Naive thymus-derived CD8-positive, alpha-beta T cell (primary cell): ENCODE results near the gene FBLN2. TPM values are rescaled to one million over a fixed set of nuclear protein-coding genes. Genes with fewer than 3 reads are reported as not detected.

Experiments
- ATAC-seq, 2 donors: fragments of 150-1000 bp; cut with Tn5 transposase in 1 of 2; sonication (Bioruptor Pico), chemical (Tn5 transposase) in 1 of 2; 1 replicate in 1 of 2; 2 replicates in 1 of 2; pipeline ENCODE4 v1.10.0; 2021; ENCODE audit warnings: mild to moderate bottlenecking in 2 of 2, moderate library complexity in 2 of 2
- POLR2A ChIA-PET: fragments of 350-600 bp; sonication (Branson Sonifier 250); formaldehyde crosslinking; loops from one replicate; lab custom pipeline; 2021; ENCODE audit warnings: antibody characterized with exemption; lab: Charles Lee
- DNase-seq, 10 donors: peaks; one replicate each; pipeline versions ENCODE4 v3.0.0 to v3.0.0-alpha.2; 2020 to 2022
- H3K27ac Mint-ChIP-seq, 10 donors: one replicate each; pipeline ENCODE4 v1.8.0; 2020 to 2022; ENCODE audit warnings: mild to moderate bottlenecking in 10 of 10, mixed read lengths in 10 of 10, moderate library complexity in 4 of 10, inconsistent platforms in 1 of 10
- H3K27me3 Mint-ChIP-seq, 5 donors: one replicate each; pipeline ENCODE4 v1.8.0; 2021 to 2022; ENCODE audit warnings: mixed read lengths in 5 of 5
- H3K36me3 Mint-ChIP-seq, 3 donors: one replicate each; pipeline ENCODE4 v1.8.0; 2020 to 2022; ENCODE audit warnings: mixed read lengths in 3 of 3, mild to moderate bottlenecking in 2 of 3, inconsistent platforms in 1 of 3
- H3K4me1 Mint-ChIP-seq, 4 donors: one replicate each; pipeline ENCODE4 v1.8.0; 2021 to 2022; ENCODE audit warnings: mixed read lengths in 4 of 4
- H3K4me3 Mint-ChIP-seq, 10 donors: one replicate each; pipeline ENCODE4 v1.8.0; 2020 to 2022; ENCODE audit warnings: mild to moderate bottlenecking in 10 of 10, mixed read lengths in 10 of 10, moderate library complexity in 6 of 10, inconsistent platforms in 1 of 10
- H3K9me3 Mint-ChIP-seq, 9 donors: one replicate each; pipeline ENCODE4 v1.8.0; 2020 to 2022; ENCODE audit warnings: mixed read lengths in 9 of 9, mild to moderate bottlenecking in 3 of 9, inconsistent platforms in 1 of 9, moderate library complexity in 1 of 9
- polyA plus RNA-seq, 3 donors: library from polyadenylated mRNA; unstranded; fragments of 300-500 nt; fragmentation: Illumina TruSeq; gene quantifications; one replicate each; pipeline ENCODE4 v1.2.3, GENCODE V29; 2021
- total RNA-seq, 8 experiments: library from RNA in 2 of 8; stranded (reverse) in 2 of 8; gene quantifications; one replicate each; pipeline ENCODE4 v1.2.3 and lab custom pipeline; 2021 to 2026

FBLN2 gene
- total and polyA plus RNA-seq, 5 experiments from 2014 or later: 6.3 to 33.7 (median 15.8) TPM

- POLR2A ChIA-PET: interaction anchor here (0.7 kb wide), 1 partner anchor 53 kb away, joined by 4 read pairs; no protein-coding TSS in a partner anchor
- Mint-ChIP-seq H3K27me3 (peaks cover 0 to 4% (median 0%) of the 10 kb centered on the region in 5 donors), H3K4me3 (no peak overlapping the region), H3K36me3 (no peaks in the 10 kb centered on the region), H3K9me3 (no peaks in the 10 kb centered on the region), H3K27ac (peak overlapping the region in 1 of 10 donors; percentile 6), H3K4me1 (peaks cover 0 to 6% (median 1%) of the 10 kb centered on the region in 4 donors)
- ATAC-seq (no peak), DNase-seq (no peak)
These were observed 51.0 kb downstream of the FBLN2 start for GRCh38 chr3:13599887-13600450.

DNA sequence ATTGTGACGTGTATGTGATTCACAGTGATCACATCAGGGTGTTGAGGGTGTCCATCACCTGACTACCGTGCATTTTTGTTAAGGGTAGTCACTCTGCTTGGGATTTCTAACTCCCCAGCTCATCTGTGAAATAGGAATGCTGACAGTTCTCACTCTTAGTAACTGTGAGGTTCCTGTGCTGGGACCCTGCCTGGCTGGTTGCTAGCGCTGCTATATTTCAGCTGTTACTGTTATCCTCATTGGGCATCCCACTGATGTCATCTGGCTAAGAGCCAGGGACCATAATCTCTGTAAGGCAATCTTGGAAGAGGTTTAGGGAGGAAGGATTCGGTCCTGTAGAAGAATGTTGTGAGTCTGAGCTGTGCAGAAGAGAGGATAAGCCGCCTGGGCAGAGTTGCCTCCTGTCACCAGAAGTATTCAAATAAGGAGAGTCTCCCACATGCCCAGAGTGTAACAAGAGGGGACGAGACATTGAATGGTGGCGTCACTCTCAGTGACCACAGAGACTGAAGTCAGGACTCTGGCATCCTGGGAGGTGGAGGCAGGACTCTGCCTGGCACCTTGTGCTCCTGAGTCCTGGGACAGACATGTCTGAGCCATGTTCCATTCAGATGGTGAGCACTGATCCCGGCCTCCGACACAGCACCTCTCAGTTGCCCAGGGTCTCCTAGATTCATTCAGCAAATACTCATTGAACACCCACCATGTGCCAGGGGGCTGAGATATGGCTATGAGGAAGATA, 52.2 kb downstream of the FBLN2 start:
- H3K27ac Mint-ChIP-seq: peak overlapping the region in 2 of 10 donors; percentile 6 to 25
- peaks cover 0 to 8% (median 1%) of the 10 kb centered on the region in 4 donors for H3K4me1 Mint-ChIP-seq
- DNase-seq (no peak), ATAC-seq (no peak)
- H3K27me3 Mint-ChIP-seq: peaks cover 0 to 6% (median 1%) of the 10 kb centered on the region in 5 donors
- H3K36me3 Mint-ChIP-seq: peaks cover 0 to 2% (median 0%) of the 10 kb centered on the region in 3 donors
- POLR2A ChIA-PET: no interaction called here
- H3K4me3 Mint-ChIP-seq: no peak overlapping the region
- no peaks in the 10 kb centered on the region for H3K9me3 Mint-ChIP-seq

GRCh38 chr3:13601692-13602080, 52.8 kb downstream of the FBLN2 start:
- Mint-ChIP-seq H3K9me3 (no peaks in the 10 kb centered on the region), H3K4me1 (peaks cover 0 to 8% (median 1%) of the 10 kb centered on the region in 4 donors), H3K36me3 (peaks cover 0 to 2% (median 0%) of the 10 kb centered on the region in 3 donors), H3K27me3 (peaks cover 0 to 6% (median 0%) of the 10 kb centered on the region in 5 donors), H3K4me3 (no peak overlapping the region), H3K27ac (no peak overlapping the region)
- no peak for ATAC-seq
- DNase-seq: no peak
- POLR2A ChIA-PET: no interaction called here

GRCh38 chr3:13605555-13605954, 56.6 kb downstream of the FBLN2 start:
- Mint-ChIP-seq H3K9me3 (no peaks in the 10 kb centered on the region), H3K4me1 (peaks cover 0 to 4% (median 0%) of the 10 kb centered on the region in 4 donors), H3K27me3 (peaks cover 0 to 6% (median 1%) of the 10 kb centered on the region in 5 donors), H3K27ac (no peak overlapping the region), H3K4me3 (no peak overlapping the region), H3K36me3 (peaks cover 0 to 11% (median 8%) of the 10 kb centered on the region in 3 donors)
- no peak for ATAC-seq
- no peak for DNase-seq
- POLR2A ChIA-PET: no interaction called here

- Mint-ChIP-seq H3K9me3 (peaks cover 0 to under 1% (median 0%) of the 10 kb centered on the region in 9 donors), H3K4me1 (peaks cover 0 to 4% (median 0%) of the 10 kb centered on the region in 4 donors), H3K27ac (peak overlapping the region in 2 of 10 donors; percentile 40 to 67), H3K27me3 (peaks cover 0 to 6% (median 1%) of the 10 kb centered on the region in 5 donors), H3K36me3 (peaks cover 0 to 20% (median 8%) of the 10 kb centered on the region in 3 donors), H3K4me3 (no peak overlapping the region)
- POLR2A ChIA-PET: no interaction called here
- ATAC-seq (no peak), DNase-seq (no peak)
These were observed 59.1 kb downstream of the FBLN2 start for GRCh38 chr3:13607821-13608597.

- H3K4me1 Mint-ChIP-seq: peaks cover 0 to 4% (median 0%) of the 10 kb centered on the region in 4 donors
- H3K27me3 Mint-ChIP-seq: peaks cover 0 to 6% (median 1%) of the 10 kb centered on the region in 5 donors
- peaks cover 0 to 2% (median 0%) of the 10 kb centered on the region in 9 donors for H3K9me3 Mint-ChIP-seq
- peaks cover 0 to 23% (median 12%) of the 10 kb centered on the region in 3 donors for H3K36me3 Mint-ChIP-seq
- POLR2A ChIA-PET: no interaction called here
- no peak overlapping the region for H3K27ac Mint-ChIP-seq
- DNase-seq (no peak), ATAC-seq (no peak)
- no peak overlapping the region for H3K4me3 Mint-ChIP-seq
These were observed 60.2 kb downstream of the FBLN2 start for GRCh38 chr3:13608969-13609725.

DNA sequence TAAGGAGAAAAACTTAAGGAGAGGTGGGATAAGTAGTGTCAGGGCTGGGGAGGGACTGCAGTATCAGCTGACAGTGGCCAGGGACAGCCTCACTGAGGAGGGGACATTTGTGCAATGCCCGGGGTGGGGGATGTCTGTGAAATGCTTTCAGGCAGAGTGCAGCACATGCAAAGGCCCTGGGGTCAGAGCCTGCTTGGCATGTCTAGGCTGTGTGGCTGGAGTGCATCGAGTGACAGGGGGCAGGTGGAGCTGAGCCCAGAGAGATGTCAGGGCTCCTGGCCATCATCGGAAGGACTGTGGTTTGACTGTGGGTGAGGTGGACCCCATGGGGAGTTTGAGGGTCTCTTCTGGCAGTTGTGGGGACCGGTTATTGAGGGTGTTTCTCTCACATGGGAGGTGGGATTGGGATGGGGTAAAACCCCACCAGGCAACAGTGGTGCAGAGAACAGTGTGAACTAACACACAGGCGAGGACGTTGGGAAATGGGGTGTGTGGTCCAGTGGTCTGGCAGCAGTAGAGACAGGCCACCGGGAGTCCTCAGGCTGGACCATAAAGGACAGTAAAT, 61.2 kb downstream of the FBLN2 start:
- H3K4me1 Mint-ChIP-seq: peaks cover 0 to 4% (median 0%) of the 10 kb centered on the region in 4 donors
- ATAC-seq: no peak
- peaks cover 0 to 6% (median 1%) of the 10 kb centered on the region in 5 donors for H3K27me3 Mint-ChIP-seq
- H3K27ac Mint-ChIP-seq: peak overlapping the region in 2 of 10 donors; percentile 55 to 60
- DNase-seq: no peak
- H3K9me3 Mint-ChIP-seq: peaks cover 0 to 2% (median 0%) of the 10 kb centered on the region in 9 donors
- peaks cover 0 to 28% (median 12%) of the 10 kb centered on the region in 3 donors for H3K36me3 Mint-ChIP-seq
- H3K4me3 Mint-ChIP-seq: no peak overlapping the region
- POLR2A ChIA-PET: no interaction called here

DNA sequence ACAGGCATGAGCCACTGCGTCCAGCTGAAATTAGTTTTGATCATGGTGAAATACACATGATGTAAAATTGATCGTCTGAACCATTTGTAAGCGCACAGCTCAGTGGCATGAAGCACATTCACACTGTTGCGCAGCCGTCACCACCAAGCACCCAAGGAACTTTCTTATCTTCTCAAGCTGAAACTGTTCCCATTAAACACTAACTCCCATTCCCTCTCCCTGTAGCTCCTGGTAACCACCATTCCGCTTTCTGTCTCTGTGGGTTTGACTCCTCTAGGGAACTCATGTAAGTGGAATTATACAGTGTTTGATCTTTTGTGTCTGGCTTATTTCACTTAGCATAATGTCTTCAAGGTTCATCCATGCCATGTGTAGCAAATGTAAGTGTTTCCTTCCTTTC, 62.3 kb downstream of the FBLN2 start:
- Mint-ChIP-seq H3K27ac (peak overlapping the region in 1 of 10 donors; percentile 48), H3K4me1 (peaks cover 0 to 2% (median 0%) of the 10 kb centered on the region in 4 donors), H3K36me3 (peaks cover 0 to 33% (median 12%) of the 10 kb centered on the region in 3 donors), H3K9me3 (peaks cover 0 to 2% (median 0%) of the 10 kb centered on the region in 9 donors), H3K4me3 (no peak overlapping the region), H3K27me3 (peaks cover 0 to 4% (median 0%) of the 10 kb centered on the region in 5 donors)
- ATAC-seq (no peak), DNase-seq (no peak)
- POLR2A ChIA-PET: no interaction called here

DNA sequence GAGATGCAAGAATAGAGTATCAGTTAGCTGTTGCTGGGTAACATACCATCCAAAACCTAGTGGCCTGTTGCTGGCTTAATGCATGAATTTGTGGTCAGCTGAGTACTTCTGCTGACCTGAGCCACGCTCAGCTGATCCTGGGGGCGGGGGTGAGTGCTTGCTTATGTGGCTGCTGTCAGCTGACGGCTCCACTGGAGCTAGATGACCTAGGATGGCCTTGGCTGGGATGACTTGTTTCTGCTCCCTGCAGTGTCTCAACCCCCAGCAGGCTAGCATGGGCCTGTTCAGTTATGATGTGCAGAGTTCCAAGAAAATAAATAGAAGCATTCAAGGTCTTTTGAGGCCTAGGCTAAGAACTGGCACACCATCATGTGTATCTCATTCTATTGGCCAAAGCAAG, 63.9 kb downstream of the FBLN2 start:
- POLR2A ChIA-PET: no interaction called here
- ATAC-seq (no peak), DNase-seq (peak in 1 of 10 donors; percentile 32)
- peaks cover 0 to 2% (median 0%) of the 10 kb centered on the region in 9 donors for H3K9me3 Mint-ChIP-seq
- peaks cover 0 to 33% (median 12%) of the 10 kb centered on the region in 3 donors for H3K36me3 Mint-ChIP-seq
- no peak overlapping the region for H3K27ac Mint-ChIP-seq
- H3K4me3 Mint-ChIP-seq: no peak overlapping the region
- H3K4me1 Mint-ChIP-seq: peaks cover 0 to 5% (median 0%) of the 10 kb centered on the region in 4 donors
- peaks cover 0 to 4% (median 0%) of the 10 kb centered on the region in 5 donors for H3K27me3 Mint-ChIP-seq

- no peak for DNase-seq
- POLR2A ChIA-PET: no interaction called here
- H3K36me3 Mint-ChIP-seq: peaks cover 0 to 34% (median 12%) of the 10 kb centered on the region in 3 donors
- peaks cover 0 to 3% (median 0%) of the 10 kb centered on the region in 4 donors for H3K4me1 Mint-ChIP-seq
- H3K4me3 Mint-ChIP-seq: no peak overlapping the region
- H3K27me3 Mint-ChIP-seq: peaks cover 0 to 4% (median 0%) of the 10 kb centered on the region in 5 donors
- no peak overlapping the region for H3K27ac Mint-ChIP-seq
- H3K9me3 Mint-ChIP-seq: peaks cover 0 to 2% (median 0%) of the 10 kb centered on the region in 9 donors
- ATAC-seq: no peak
These were observed 64.6 kb downstream of the FBLN2 start for GRCh38 chr3:13613343-13614190.

DNA sequence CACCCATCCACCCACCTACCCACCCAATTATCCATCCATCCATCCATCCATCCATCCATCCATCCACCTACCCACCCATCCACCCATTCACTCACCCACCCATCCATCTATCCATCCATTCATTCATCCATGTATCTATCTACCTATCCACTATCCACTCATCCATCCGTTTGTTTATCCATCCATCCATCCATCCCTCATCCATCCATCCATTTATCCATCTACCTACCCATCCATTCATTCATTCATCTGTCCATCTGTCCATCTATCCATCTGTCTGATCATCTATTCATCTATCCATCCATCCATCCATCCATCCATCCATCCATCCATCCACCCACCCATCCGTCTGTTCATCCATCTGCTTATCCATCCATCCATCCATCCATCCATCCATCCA, 65.7 kb downstream of the FBLN2 start:
- ATAC-seq (no peak), DNase-seq (no peak)
- Mint-ChIP-seq H3K9me3 (peaks cover 0 to 2% (median 0%) of the 10 kb centered on the region in 9 donors), H3K27ac (peak overlapping the region in 1 of 10 donors; percentile 4), H3K4me3 (no peak overlapping the region), H3K4me1 (peaks cover 0 to 3% (median 0%) of the 10 kb centered on the region in 4 donors), H3K36me3 (peaks cover 0 to 35% (median 12%) of the 10 kb centered on the region in 3 donors), H3K27me3 (peaks cover 0 to 4% (median 0%) of the 10 kb centered on the region in 5 donors)
- POLR2A ChIA-PET: no interaction called here
